HG03064 (cell line): Measurements from ENCODE around the gene GRM4.

Experiments
- ATAC-seq: cut with Tn5 transposase; IDR thresholded peaks from one replicate; pipeline ENCODE4 v1.9.1; 2021; ENCODE audit warnings: low read depth; ENCODE audit not compliant: unreplicated experiment

GRM4 gene

DNA sequence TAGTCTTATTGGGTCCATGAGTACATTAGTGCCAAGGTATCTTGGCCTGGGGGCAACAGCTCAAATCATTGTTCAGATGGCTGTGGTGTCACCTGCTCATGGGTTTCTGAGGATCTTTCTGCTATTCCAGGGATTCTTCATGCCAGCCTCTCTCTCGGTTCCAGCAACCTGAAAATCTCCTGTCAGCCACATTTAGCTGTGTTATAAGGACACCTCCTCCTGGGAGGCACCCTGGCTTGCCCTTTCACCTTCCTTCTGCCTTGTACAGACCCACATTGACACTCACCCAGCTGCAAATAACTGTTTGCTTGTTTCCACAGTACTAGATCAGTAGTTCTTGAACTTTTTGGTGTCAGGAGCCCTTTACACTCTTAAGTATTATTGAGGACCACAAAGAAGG is 159.9 kb downstream of the GRM4 start:
- no peak for ATAC-seq

DNA sequence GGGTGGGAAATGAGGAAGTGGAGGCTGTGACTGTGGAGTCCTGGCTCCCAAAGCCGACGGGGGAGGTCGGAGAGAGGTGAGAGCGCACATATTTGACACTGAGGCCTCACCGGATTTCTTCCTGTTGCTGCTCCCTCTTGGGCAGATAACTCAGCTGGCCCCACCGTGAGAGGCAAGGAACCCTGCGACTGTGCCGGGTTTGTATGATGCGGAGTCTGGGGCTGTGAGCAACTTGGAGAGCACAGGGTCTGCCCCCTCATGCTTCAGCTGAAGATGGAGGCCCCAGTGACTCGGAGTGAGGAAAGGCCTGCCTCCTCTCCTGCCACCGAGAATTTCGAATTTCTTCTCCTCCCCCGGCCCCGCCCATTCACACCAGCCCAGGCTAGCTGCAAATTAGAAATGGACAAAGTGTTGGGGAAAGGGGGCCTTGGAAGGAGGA is 160.6 kb downstream of the GRM4 start:
- no peak for ATAC-seq

DNA sequence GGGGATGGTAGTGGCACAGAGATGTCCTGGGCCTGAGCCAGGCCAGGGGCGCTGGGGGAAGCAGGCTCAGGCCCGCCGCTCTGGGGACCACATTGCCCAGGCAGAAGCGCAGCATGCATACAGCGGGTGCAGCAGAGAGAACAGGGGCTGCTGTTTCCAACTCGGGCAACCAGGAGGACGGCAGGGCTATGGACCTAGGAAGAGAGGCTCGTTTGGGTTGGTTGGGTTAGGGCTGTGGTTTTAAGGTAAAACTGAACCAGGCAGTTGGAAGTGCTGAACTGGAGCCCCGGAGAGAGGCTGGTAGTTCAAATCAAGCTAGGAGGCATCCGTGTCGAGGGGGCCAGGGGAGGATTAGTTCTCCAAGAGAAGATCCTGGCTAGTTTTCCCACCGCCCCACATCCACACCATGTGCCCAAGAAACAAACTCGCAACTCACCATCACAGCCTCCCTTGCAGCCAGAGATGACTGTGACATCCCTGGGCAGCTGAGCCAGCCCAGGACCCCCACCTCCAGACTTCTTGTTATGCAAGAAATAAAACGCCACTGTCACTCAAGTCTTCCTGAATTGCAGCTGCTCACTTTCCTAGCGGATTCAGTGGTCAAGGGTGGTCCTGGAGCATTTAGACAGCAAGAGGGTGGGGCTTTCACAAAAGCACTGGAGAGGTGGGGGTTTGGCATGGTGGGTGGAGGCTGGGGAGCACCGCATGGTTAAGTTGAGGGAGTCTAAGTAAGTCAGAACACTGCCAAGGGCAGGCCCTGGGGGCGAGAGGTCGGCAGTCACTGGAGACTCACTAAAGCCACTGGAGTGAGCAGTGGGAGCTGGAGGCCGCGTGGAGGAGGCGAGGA is 161.2 kb downstream of the GRM4 start:
- ATAC-seq, result no peak

DNA sequence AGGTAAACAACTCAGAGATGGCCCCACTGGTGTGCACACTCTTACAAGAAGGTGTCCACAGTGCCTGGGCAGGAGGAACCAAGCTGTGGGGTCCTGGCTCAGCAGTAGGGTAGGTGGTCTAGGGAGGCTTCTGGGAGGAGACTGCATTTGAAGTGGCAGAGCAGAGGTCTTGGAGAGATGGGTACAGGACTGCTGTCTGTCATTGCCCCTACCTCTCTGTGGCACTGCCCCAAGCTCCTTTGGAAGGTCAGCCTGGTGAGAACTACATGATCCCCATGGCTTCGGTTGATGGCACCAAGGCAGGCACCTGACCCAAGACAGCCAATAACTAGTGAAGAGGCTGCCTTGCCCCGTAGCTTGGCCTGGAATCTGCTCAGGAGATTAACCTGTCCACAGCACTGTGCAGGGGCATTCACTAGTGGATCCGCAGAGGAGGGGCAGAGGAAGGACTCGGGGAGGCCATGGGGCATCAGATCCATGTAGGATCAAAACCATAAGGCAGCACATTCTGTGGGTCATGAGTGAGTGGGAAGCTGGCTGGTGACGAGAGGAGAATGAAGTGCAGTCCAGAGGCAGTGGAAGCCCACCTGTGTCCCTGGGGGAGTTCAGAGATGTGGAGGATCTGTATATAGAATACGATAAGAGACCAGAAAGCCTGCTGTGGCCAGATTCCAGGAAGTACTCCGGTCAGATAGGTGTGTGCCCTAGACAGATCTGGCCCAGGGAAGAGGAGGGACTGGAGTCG is 162.0 kb downstream of the GRM4 start:
- no peak for ATAC-seq

DNA sequence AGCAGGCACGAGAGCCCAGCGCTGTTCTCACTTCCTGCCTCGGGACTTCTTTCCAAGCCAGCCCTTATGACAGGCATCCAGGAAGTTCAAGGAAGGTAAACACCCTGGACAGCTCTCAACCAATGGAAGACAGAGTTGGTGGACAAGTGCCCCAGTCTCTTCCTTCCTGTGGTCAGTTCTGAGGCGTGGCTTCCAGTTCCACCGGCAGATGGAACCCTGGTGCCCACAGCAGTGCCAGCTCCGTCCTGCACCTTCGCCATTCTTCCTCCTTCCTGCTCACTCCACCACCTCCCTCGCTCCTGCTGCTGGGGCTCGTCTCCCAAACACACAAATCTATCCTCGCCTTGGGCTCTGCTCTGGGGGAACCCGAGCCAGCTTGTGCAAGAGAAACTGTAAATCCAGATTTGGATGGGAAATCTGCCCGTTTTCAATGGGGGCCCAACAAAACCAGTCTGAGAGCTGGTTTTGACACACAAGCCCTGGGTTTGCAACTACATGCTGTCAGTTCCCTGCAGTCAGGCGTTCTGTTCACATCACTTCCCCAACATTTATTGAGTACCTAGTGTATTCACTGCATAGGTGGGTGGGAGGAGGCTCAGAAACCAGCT is 162.7 kb downstream of the GRM4 start:
- ATAC-seq, result no peak

DNA sequence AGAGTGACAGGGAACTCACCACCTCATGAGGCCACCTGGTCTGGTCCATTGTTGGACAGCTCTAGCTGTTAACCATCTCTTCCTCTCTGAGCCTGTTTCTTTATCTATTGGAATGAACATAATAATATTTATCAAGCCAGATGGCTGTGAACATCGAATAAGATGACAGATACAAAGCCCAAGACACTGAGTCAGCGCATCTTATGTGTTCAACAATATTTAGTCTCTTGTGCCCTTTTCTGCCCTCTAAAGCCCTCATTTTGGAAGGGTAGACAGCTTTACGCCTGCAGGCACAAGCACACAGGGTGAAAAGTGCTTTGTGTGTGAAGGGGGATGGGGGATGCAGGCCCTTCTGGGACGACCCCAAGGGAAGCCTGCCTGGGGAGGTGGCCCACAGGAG is 164.0 kb downstream of the GRM4 start:
- ATAC-seq, result no peak

DNA sequence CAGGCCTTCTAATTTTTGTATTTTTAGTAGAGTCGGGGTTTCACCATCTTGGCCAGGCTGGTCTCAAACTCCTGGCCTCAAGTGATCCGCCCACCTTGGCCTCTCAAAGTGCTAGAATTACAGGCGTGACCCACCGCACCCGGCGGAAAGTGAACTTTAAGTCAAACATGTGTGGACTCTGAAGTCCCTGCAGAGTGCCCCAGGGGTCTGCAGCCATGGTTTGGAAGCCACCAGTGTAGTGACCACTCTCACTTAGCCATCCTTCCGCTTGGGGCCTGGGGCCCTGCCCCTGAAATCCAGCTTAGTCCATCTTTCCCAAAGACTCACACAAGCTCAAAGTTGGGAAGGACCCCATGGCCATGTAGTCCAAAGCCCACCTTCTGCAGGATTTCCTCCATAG is 164.5 kb downstream of the GRM4 start:
- ATAC-seq, result no peak

DNA sequence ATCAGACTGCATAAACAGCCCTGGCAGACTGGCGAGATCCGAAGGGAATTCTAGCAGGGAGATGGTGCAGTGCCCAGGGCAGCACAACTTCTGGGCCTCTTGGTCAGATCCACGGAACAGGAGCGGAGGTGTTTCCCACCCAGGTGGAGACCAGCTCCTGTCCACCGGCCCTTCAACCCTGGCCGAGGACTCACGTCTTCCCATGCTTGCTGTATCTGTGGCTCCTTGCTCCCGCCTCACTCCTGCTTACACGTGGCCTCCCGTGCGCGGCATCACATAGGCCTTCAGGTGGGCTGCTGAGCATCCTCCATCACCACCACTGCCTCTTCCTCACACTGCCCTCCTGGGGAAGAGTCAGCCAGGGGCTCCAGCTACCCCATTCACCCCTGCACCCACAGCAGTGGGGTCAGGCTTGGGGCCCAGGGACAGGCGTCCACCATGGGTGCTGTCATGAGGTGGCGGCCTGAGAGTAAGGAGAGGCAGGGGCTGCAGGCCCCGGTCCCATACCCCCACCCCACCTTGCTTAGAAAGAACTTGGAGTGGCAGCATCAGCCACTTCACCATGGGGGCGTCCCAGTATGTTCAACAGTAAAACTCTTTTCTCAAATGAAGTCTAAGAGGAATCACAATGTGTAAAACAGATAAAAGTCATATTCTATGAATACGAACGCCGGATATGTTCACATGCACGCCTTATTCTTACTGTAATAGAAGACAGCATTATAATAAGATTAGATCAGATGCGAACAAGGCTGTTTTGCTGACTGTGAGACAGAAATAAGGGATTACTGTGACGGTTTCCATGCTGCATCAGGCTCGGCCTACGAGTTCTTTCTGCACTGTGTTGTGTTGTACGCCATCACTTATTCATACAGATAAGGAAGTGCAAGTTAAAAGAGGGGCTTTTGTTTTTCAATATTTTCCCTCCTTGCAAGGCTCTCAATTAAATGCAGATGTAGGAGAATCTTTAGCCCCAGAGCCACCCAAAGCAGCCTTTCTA is 165.4 kb downstream of the GRM4 start:
- no peak for ATAC-seq

DNA sequence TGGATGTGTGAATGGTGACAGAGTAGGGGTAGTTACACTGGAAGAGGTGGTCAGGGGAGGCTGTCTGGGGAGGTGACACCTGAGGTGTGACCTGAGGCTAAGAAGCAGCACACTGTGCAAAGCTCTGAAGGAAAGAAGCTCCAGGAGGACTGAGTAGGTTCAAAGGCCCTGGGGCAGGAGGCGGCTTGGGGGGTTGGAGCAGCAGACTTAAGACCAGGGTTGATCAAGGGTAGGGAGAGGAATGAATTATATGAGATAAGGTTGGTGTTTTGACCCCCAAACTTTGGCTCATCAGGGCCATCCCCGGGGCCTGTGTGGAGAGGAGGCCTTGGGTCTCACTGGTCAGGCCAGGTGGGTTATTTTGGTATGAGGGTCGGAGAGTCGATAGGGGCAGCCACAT is 166.1 kb downstream of the GRM4 start:
- no peak for ATAC-seq

DNA sequence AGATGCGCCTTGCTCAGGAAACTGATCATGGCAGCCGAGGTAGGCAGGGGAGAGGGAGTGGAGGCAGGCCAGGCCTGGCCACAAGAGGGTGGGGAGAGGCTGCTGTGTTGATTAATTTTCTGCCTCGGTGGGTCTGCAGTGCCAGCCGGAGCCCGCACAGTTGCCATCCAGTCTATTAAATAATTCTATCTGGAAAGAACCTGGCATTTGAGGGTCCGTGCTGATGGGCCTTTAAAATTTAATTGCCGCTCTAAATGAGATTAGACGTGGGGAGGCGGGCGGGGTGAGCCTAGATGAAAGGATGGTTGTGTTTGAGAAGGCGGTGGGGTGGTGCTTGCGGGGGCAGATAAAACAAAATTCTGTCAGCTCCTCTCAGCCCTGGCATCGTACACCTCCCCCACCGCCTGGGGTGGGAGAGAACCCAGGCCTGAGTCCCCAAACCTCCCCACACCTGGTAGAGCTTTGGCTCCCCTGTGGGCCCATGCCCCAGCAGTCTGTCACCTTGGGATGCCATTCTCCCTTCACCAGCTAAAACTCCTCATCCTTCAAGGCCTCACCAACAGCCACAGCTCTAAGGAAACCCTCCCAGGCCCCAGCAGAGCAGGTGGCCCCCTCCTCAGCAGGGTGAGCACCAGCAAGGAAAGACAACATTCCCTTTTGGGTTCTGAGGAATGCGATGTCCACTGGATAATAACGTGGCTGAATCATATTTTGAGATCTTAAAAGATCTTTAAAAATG is 167.3 kb downstream of the GRM4 start:
- ATAC-seq, result no peak

DNA sequence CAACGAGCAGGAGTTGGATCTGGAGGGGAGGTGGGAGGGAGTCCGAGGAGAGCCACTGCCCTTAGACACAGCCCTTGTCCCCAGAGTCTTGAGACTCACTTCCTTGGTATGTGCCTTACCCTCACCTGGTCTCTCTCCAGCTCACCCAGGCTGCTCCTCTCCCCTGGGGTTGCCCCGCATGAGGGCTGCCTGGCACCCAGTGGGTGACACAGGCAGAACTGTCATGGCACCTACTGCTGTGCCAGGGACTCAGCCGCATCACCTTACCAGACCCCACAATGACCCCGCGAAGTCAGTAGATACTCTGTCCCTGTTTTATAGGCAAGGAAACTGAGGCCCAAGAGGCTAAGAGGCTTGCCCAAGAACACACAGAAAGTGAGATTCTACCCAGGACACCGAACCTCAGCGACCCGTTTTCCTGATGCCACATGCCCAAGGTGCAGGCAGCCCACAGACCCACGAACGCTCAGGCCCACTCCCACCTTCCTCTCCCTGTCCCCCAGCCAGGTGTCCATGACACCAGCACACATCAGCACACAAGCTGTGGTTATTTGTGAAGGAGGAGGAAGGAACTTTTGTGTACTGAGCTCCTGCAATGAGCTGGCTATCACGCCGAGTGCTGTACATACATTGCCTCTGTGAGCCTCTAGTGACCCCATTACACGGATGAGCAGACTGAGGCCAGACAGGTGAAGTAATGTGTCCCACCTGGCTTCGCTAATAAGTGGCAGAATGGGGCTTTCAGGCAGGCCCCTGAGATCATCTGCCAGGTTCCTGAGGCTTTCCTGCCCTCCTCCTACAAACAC is 168.1 kb downstream of the GRM4 start:
- ATAC-seq, result no peak

DNA sequence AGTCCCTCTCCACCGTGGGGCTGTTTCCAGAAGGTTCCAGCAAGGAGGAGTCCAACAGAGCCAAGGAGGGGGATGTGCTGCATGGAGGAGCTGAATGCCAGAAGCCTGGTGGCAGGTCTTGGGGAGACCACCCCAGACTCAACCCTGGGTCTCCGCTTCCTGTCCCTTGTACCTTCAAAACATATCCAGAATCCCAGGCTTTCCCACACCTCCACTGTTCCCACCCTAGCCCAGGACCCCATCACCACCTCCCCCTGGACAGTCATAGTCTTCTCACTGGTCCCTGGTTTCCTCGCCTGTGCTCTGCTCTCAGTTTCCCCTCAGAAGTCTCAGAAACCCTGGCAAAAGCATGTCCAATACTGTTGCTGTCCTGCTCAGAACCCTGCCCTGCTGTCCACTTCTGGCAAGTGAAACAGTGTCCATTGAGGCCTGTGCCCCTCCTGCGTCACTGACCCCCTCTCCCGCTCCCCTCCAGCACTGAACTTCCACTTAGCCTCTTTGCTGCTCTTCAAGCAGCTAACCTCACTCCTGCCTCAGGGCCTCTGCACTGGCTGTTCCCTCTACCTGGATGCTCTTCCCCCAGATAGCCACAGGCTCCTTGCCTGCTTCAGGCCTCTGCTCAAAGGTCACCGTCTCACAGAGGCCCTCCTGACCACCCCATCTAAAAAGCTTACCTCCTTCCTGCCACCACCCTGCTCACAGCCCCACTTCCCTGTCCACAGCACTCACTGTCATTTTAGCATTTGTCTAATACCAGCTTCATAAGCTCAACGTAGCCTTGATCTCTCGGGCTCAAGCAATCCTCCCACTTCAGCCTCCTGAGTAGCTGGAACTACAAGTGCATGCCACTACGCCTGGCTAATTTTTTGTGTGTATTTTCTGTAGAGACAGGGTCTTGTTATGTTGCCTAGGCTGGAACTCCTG is 169.2 kb downstream of the GRM4 start:
- ATAC-seq, result no peak

DNA sequence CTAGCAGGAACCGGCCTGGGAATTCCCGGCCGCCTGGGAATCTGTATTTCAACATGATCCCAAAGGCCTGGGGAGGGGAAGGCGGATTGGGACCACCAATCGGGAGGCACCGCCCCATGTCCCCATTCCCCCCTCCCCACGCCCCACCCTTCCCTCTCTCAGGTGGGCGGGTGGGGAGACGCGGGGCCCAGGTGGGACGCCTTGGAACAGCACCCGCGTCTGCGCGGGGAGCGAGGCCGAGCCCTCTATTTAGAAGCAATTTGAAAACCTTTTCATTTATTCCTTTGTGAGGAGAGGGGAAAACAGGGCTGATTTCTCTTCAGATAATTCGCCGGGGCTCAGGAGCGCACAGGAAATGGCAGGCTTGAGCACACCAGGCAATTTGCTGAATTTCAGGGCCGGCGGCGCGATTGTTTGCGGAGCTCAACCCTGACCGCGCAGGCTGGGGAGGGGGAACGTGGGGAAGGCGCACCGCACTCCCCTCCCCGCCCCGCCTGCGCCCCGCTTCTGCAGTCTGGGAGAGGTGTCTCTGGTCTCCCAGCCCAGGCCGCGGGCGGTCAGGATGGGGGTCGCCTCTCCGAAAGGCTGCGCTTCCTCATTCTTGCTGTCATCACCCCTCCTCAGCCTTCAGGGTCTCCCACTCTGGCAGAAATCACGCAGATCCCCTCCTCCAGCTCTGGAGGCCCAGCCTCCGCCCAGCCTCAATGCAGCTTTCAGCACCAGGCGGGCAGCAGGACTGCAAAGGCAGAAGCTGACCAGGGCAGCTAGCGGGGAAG is 170.0 kb downstream of the GRM4 start:
- ATAC-seq, result no peak

DNA sequence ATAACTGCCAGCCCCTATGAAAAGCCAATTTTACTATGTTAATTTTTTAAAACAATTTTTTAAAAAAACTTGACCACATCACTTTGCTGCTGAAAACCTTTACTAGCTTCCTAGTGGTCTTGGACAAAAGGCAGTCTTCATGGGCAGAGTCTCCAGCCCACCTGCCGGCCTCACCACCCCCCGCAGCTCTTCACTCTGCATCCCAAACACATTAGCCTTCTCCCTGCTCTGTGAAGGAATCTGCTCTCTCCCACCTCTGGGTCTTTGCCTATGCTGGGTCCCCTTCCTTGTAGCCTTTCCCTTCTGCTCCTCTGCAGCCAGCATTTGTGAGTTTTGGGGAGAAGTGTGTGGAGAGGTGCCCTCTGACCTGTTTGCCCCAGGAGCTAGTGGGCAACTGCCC is 171.4 kb downstream of the GRM4 start:
- ATAC-seq, result no peak

DNA sequence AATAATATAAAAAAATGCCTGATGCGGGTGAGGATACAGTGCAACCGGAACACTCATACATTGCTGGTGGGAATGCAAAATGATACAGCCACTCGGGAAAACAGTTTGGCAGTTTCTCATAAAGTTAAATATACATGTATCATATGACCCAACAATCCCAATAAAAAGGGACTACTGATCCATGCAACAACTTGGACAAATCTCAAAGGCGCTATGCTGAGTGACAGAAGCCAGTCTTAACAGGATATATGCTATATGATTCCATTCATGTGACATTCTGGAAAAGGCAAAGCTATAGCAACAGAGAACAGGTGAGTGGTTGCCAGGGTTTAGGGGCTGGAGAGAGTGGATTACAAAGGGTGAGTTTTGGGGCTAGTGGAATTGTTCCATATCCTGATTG is 171.9 kb downstream of the GRM4 start:
- no peak for ATAC-seq

DNA sequence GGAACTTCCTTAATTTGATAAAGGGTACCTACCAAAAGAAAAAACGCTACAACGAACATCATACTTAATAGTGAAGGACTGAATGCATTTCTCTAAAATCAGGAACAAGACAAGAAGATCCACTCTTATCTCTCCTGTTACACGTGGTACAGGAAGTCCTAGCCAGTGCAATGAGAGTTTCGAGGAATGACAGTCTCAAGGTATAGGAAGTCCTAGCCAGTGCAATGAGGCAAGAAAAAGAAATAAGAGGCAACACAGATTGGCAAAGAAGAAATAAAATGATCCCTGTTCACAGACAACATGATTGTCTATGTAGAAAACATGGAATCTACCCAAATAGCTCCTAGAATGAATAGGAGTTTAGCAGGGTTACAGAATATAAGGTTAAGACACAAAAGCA is 174.3 kb downstream of the GRM4 start:
- no peak for ATAC-seq
